ENCODE data around the gene ALKBH3.

The ALKBH3 gene

DNA sequence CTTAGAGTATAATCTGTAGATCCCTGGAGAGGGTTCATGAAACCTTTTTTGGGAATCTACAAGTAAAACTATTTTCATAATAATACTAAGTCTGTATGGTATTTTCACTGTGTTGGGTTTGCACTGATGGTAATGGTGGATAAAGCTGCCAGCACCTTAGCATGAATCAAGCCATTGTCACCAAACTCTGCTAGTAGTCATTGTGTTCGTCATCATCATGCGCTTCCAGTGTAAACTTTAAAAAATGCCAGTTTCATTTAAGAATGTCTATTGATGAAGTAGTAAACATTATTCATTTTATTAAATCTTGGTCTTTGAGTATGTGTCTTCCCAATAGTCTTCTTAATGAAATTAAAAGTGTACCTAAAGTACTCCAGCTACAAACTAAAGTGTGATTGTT lies 15.0 kb downstream of the ALKBH3 start:
- DNase-seq: no peak

DNA sequence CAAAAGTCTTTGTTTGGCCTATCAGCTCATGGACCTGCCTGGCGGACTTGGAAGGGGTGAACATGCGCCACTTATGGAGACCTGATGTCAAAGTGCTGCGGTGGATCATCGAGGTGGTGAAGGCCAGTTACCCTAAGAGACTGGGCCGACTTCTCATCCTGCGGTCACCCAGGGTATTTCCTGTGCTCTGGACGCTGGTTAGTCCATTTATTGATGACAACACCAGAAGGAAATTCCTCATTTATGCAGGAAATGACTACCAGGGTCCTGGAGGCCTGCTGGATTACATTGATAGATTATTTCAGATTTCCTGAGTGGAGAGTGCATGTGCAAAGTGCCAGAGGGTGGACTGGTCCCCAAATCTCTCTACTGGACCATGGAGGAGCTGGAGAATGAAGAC lies 17.9 kb downstream of the ALKBH3 start:
- DNase-seq: no peak

DNA sequence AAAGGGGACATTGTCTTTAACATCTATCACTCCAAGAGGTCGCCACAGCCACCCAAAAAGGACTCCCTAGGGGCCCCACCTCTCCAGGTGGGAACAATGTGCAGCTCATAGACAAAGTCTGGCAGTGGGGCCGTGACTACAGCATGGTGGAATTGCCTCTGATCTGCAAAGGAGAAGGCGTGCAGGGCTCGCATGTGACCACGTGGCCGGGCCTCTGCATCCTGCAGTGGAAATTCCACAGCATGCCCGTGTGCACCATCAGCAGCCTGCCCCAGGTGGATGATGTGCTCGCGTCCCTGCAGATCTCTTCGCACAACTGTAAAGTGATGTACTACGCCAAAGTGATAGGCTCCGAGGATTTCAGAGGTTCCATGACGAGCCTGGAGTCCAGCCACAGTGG lies 18.5 kb downstream of the ALKBH3 start:
- no peak for DNase-seq

DNA sequence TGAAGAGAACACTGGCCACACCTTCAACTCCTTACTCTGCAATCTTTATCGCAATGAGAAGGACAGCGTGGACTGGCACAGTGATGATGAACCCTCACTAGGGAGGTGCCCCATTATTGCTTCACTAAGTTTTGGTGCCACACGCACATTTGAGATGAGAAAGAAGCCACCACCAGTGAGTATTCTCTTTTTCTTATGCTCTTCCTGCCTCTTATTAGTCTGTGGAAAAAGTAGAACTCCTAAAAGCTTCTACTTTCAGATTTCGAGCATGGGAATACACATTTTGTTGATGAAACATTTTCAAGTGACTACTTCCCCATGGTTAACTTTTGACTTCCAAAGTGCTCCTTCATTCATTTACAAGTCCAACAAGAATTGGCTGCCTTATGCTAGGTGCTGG lies 20.9 kb downstream of the ALKBH3 start:
- no peak for DNase-seq

DNA sequence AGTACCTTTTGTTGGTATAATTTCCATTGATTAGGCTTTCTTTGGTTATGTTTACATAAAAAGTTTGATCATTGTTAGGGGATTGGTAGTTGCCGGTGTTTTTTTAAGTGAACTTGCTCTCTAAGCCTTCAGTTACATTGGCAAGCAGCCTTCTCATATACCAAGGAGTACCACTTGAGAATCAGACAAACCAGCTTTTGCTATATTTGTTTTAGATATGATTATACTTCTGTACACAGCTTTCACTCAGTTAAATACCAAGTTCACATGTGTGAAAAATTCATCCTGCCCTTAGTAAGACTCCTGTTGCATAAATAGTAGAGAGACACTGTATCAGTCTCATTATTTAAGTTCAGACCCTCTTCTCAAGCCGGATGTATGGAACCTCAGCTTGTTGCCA lies 22.4 kb downstream of the ALKBH3 start:
- no peak for DNase-seq

DNA sequence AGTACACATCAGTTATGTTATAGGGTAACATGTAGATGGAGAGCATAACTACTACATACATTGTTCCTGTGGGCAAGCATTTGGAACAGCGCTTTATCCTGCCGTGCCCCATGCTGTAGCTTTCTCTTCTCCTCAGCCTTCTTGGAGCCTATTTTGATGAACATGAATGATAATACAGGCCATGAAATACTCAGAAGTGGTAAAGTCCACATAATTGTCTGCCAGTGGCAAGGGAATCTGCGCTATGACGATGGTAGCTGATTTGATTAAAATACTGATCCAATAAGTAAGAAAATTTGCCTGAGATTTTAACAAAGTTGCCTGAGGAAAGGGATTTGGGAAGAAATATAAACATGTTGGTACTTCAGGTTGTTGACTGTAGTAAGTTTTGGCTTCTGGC lies 23.3 kb downstream of the ALKBH3 start:
- no peak for DNase-seq

DNA sequence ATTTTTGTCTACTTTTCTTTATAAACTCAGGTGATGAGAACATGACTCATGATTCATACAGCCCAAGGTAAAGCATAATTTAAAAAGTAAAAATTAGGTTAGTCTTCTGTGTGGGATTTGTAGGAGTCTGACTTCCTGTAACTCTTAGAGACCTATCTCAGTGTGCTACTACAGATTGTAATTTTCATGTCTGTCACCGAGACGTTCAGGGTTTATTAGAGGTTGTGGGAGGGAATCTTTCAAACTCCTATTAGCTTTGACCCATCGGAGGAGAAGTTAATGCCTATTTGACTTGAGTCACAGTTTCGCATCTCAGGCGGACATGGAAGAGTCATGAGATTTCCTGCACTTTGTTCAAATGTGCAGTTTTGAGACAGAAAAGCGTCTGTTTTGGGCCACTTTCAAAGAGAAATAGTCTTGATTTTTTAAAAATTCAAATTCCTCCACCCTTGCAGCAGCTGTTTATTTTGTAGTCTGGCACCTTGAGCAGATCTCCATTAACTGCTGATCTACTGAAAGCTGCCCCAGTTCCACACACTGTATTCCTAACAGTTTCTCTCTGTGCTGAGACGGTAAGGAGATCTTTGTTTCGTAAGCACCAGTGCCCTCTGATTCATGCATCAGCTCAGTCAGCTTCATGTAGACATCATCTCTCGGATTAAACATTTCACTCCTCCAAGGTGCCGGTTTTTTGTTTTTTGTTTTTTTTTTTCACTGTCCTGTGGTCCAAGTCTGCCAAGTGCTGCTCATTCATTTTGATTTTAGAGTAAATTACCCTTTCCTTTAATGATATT lies 24.3 kb downstream of the ALKBH3 start:
- DNase-seq: no peak

DNA sequence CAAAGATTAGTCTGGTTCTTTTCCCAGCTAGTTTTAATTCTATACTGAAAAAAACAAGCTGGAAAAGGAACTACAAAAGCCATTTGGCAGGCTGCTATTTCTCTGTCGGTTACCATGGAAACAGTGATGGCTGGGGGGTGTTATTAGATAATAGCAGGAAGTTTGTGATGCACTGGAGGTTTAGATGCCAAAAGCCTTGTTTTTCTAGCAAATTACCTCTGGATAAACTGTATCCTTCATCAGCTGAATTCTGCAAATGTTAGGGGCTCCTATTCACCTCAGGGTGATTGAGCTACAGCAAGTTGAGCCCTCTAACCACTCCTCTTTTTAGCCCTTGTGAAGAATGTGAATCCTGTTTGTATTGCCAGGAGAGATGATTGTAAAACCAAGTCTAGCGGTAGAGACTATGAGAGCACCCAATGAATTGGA lies 25.2 kb downstream of the ALKBH3 start:
- no peak for DNase-seq

DNA sequence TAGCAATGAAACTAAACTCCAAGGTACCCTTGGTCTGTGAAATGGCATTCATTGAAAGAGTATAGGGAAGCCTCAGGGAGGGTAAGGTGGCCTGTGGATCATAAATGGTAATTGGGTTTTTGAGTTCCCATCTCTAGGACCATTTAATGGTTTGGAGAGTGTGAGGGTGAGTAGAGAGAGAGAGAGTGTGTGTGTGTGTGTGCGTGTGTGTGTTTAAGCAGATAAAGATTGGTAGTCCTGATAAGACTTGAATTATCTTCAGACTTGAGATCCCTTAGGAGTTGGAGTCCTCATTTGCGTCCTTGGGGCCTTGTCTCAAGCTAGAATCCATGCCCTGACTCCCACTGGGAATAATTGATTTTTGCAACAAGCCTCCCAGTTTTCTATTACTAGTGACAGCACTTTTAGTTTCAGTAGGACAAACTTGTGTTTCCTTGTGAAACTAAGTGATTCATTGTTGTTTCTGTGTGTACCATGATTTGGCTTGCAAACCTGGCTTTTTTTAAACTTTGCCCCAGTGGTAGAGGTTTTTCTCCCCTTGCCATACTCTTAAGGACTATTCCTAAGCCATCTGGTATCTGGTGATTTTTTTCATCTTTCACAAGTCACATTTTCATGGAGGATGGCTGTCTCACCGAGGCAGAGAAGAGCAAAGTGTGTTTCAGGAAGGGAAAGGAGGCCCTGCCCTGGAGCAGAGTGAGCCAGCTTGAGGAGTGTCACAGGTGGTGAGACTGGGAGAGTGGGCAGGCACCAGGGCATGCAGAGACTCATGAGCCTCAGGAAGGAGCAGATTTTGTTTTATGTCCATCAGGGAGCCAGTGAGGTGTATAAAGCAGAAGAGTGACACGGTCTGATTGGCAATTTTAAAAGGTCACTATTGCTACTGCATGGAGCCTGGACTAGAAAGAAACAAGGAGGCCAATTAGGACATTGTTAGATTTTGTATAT lies 26.7 kb downstream of the ALKBH3 start:
- no peak for DNase-seq

DNA sequence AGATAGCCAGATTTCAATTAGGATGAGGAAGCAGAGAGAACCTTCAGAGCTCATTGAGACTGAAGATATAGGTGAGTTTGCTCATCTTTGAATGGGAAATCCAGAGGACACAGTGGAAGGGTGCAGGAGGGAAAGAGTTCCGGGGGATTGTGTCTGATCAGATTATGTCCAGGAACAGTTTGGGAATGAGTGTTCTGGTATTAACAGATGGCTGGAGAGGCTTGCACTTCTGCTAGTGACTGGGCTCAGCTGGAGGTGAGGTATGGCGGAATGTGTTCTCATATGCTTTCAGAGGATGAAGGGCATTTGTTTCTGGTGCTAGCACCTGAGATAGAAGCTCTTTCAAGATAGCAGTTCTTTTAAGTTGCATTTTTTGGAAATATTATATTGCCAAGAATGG lies 27.6 kb downstream of the ALKBH3 start:
- DNase-seq: no peak

DNA sequence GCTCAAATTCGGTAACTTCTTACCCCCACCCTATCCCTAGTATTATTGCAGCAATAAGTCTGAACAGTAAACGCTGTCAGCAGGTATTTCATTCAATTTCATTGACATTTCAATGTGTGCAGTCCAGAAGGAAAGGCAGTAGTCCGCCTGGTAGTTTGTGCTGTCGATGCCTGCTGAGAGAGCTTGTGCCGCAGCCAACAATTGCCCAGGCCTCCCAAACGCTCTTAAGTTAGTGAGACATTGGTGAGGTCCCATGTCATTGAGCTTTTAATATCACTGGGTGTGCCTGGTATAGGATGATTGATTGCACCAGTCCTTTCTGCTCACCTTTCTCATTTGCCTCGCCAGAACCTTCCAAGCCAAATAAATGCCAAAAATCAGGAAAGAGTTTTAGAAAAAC lies 28.1 kb downstream of the ALKBH3 start:
- DNase-seq: no peak

DNA sequence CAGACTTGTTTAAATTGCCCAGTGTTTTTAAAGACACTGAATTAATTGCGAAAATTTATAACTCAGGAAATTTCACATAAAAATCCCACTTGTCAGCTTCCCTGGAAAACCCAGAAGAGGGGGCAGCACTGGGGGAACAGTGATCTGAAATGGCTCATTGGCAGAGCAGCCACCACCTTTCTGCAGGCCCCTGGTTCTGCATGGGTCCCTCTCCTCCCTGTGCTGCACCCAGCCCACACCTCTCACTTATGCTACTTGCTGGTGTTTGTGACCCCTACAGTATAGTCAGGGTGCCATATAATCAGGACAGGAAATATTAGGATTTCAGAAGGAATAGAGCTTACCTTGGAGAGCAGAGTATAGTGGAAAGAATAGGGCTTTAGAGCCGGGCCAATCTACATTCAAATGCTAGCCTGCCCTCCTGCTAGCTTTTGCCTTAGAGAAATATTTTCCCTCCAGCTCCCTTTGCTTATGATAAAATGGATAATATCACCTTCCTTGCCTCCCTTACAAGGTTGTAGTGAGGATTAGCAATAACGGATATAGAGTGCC lies 33.3 kb downstream of the ALKBH3 start:
- no peak for DNase-seq

DNA sequence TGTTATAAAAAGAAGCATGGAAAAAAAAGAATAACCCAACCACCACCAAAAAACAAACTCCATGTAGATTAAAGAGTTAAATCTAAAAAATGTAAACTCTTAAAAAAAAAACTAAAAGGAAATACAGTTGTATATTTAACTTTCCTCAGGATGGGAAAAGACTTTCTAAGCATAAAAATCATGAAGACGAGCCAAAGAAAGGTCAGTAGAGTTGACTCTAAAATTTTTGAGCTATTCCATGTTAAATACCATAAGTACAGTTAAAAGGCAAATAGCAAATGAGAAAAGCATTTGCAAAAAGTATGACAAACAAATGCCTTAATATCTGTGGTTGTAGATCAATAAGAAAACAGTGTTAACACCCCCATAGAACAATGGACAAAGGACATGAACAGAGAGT lies 33.8 kb downstream of the ALKBH3 start:
- DNase-seq: no peak

DNA sequence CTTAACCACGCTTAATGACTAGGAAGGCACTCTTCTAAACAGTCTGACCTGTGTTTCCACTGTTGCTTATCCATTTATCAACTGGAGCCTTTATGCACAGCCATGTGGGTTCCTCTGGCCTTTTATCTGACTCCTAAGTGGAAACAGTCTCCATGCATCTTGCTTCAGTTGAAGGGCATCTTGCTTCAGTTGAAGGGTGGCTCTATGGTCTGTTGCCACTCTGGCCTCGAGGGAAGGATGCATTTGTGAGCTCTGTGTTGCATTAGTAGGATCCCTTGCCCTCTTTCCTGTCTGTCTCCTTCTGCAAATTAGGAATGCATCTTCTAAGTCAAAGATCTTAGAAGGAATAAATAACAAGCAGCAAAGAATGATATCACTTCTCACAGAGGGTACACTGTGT lies 36.0 kb downstream of the ALKBH3 start:
- DNase-seq: no peak

DNA sequence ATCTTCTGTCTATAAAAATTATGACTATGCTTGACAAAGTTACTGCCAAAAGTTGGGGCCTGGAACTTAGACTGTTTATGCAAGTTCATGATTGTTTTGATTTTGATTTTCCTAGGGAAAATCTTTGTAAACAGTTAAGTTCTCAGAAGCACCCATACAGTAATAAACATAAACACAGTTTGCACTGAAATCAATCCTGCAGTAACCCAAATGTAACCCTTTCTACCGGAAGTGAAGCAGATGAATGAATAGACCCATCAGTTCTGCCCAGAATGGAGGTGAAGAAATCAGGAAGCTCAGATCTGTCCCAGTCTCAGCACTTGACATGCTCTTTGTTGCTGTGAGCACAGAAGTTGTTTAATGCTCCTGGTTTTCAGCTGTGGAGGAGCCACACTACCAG lies 37.2 kb downstream of the ALKBH3 start:
- no peak for DNase-seq

DNA sequence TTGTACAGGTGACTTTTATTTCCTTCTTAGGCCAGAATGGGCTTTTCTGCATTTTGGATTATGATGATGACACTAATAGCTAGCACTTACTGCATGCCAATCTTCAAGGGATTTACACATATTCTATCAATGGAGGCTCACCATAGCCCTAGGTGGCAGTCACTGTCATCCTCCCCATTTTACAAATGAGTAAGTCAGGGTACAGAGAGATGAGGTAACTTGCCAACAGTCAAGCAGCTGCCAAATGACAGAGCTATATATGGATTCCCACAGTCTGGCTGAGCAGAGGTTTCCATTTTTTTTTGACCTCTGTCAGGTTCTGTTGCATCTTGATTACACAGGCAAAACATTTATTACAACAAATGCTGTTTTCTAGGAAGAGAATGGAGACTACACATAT lies 38.0 kb downstream of the ALKBH3 start:
- DNase-seq: no peak

DNA sequence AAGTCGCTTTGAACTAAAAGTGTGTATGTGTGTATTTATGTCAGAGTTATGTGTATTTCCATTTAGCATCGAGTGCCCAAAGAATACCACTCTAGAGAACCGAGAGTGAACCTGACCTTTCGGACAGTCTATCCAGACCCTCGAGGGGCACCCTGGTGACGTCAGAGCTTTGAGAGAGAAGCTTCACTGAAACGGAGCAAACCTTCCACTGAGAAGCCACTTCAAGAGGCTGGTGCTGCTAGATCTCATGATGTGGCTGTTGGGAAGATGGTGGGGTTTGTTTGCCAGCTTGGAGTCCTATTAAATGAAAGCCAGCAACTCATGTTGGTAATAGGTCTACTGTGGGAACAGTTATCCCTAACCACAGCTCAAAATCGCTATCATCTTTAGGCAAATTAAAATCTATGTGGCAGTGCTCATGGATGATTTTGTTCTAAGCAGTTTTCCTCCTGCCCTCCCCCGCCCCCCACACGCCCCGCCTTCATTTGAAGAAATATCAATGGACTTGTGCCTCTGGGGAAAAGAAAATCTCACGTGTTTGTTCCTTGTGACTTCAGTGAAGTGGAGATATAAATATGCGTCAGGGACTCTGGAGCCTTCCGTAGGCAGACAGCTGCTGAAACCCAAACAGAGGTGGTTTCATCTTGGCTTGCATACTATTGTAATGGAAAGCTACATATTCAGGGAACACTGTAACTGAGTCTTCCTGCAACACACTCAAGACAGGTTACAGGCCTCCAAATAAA lies 39.4 kb downstream of the ALKBH3 start:
- DNase-seq: no peak

DNA sequence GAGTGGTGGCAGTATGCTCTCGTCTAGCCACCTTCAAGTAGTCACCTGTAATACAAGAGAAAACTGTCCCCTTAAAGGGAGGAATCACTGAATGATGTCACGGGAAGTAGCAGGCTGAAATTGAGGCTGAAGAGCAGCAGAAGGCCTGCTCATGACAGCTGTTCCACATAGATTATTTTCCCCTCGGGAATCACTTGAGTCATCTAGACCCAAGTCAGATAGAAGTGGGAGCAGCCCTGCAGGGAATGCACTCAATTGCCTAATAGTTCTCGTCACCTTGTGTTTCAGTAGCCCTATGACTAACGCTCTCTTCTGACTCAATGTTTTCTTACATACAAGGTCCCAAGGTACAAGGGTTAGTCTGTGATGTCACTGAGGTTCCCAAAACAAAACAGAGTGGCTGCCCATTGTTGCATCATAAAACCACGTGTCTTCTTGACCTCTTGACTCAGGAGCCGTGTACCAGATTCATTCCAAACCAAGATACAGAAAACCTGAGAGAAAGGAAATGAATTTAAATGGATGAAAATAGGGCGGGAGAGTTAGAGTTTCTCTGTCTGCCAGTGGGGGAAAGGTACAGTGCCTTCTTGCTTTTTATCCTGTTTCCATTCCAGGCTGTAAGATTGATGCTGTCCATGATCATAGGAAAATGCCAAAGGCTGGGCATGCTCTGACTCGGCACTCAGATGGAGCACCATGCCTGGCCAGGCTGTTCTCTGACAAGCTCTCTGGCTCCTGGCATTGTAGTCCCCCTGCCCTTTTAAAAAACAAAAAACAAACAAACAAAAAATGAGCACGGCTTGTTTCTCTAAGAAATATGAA lies 40.2 kb downstream of the ALKBH3 start:
- DNase-seq: peak; percentile 97

DNA sequence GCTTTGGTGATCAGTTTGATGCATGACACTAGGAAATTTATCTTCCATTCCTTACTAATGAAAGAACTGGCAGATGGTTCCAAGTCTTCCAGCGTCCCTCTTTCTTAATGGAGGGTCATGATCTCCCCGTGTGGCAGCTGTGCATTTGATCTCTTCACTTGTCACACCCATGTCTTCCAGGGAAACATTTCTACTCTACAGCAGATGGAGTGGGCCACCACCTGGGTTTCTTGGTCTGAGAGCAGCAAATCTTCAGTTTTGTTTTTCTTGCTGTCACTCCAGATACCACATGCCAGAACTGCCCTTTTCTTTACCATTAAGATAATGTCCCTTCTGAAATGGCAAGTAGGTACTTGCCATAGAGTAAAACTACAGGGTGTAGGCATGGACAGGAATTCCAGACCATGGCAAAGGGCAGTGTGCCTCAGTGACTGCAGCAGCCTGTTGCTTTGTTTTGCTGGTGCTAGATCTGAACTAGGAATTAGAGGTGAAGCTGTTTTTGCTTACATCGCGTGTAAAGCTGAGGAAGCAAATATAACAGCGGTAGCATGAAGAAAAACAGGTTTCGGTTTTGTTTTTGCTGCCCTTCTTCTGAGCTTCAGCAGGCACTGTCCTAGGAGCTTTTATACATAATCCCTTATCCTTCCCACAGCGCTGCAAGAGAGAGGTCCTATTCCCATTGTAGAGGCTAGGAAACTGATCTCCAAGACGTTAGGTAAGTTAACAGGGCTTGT lies 41.1 kb downstream of the ALKBH3 start:
- DNase-seq: no peak

DNA sequence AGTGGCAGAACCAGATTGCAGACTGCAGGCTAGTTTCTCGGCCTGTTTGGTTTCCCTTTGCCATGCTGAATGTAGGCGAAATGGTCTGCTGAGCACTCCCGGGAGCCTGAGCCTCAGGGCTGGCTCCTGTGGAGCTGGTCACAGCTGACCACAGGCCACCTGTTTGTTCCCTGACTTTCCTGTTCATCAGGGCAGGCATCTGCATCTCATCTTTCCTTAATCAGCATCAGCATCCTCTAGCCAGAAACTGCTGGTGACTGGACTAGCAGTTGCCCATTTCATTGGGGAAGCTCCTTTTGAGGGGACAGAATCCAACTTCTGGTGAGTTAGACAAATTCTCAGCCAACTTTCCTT lies 41.6 kb downstream of the ALKBH3 start:
- no peak for DNase-seq

DNA sequence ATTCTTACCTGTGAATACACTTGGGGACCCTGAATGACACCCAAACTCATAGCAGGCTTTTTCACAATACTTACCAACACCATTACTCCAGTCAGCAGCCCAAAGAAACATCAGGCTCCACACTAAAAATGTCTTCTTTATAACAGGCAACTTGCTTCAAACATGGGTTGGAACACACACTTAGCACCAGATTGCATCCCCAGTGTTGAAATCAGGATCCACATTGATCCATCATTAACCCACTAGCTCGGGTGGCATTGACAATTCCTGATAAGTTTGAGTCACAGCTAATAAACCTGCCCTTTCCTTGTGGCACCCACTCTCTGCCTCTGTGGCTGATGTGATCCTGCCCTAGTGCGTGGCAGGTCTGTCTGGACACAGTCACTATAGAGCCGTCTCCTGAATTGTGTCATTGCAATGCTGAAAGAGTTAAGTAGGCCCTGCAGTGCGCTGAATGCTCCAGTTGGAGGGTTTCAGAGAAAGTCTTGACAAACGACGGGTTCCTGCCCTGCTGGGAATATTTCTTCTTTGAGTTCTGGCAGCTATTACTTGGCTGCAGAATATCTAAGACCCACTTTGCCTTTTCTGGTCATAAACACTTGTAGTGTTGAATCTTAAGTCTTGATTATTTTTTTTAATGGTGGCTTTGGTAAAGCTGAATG lies 42.2 kb downstream of the ALKBH3 start:
- DNase-seq: no peak
